Measurements from ENCODE around the gene CHAF1B. TPM values are rescaled to one million over a fixed set of nuclear protein-coding genes. Genes with fewer than 3 reads are reported as not detected.
"Not testable (repeated sequence)": the region's sequence is repeated elsewhere in the genome, so short reads cannot be mapped to it uniquely, and the experiment has no call there.

The CHAF1B gene
- polyA plus RNA-seq = 1 to 10 TPM; 2.1 to 3.2 TPM

DNA sequence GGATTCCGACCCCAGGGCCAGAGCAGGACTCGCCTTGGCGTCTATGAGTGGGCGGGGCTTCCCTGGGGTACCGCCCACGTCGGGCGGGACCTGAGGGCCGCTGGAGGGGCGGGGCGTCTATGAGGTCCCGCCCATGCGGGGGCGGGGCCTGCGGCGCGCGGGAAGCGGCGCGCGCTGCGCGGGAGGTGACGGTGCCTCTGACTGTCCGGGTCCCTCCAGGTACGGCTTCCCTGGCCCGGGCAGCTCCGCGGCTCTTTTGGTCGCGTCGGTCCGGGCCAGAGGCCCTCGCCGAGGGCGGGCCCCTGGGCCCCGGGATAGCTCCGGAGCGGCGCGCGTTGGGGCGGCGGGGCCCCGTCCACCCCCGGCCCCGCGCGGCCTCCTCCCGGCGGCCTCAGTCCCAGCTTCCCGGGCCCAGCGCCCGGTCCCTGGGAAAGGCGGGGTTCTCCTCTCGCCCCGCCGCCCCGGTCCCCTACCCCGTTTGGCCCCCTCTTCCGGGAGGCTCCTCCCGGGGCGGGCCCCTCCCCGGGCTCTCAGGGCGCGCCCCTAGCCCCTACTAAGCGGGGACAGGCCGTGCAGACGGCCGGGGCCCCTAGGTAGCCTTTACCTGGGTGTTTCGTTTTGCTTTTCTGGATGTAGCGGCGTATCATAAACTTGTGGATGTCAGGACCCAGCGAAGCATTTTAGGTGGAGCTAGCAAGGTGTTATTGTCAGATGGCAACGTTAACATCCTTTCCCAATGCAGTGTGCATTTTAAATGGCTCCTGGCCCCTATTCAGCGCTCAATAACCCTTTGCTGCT lies at the start of gene CHAF1B:
Gene CHAF1B, plus strand, starts transcription at position 160 of the 798 bp plus-strand sequence. CDS start 745 bp downstream, outside the sequence.
- WGBS, 2 donors = 1 to 2% methylated on average over 70 to 77 of the region's 77 CpGs
- Histone ChIP-seq H3K27ac (ENCODE audit: low read depth in 2 of 2, low read length in 1 of 2) (peak within 1 kb of the TSS; percentile 43 to 51), H3K4me3 (ENCODE audit: low read depth in 1 of 2, low read length in 2 of 2) (peak within 1 kb of the TSS; percentile 50 to 58), H3K4me1 (ENCODE audit: control insufficient read depth in 2 of 2, insufficient read depth in 2 of 2, low read length in 1 of 2) (no peaks in the 10 kb centered on the region), H3K36me3 (ENCODE audit: control insufficient read depth in 2 of 2, insufficient read depth in 2 of 2, low read length in 1 of 2) (no peaks in the 10 kb centered on the region), H3K27me3 (ENCODE audit: control insufficient read depth in 1 of 2, insufficient read depth in 2 of 2, low read length in 2 of 2) (no peaks in the 10 kb centered on the region), H3K9me3 (ENCODE audit: control insufficient read depth in 2 of 2, insufficient read depth in 1 of 2, low read depth in 1 of 2, low read length in 1 of 2) (no peaks in the 10 kb centered on the region)

DNA sequence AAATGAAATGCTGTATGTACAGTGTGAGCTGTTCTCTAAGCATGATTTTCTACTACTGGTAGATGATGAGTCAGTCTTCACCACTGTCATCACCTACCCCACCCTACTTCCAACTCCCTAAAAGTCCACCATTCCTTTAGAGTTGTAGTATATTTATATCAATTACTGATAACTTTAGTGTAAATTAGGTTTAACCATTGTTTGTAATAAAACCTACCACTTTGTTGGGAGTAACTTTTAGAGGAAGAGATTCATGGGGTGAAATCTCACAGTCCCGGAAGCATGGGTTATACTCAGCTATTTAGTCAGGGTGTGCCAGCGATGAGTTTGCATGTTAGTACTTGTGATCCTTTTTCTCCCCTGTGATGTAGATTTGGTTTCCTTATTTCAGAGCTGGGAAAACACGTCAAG lies 48.1 kb upstream of the CHAF1B start:
- no peaks in the 10 kb centered on the region for H3K9me3 ChIP-seq (ENCODE audit: control insufficient read depth in 2 of 2, insufficient read depth in 1 of 2, low read depth in 1 of 2, low read length in 1 of 2)
- peaks cover 4 to 10% of the 10 kb centered on the region in 2 donors for H3K36me3 ChIP-seq (ENCODE audit: control insufficient read depth in 2 of 2, insufficient read depth in 2 of 2, low read length in 1 of 2)
- no peaks in the 10 kb centered on the region for H3K4me1 ChIP-seq (ENCODE audit: control insufficient read depth in 2 of 2, insufficient read depth in 2 of 2, low read length in 1 of 2)
- H3K27ac ChIP-seq (ENCODE audit: low read depth in 2 of 2, low read length in 1 of 2) = peak overlapping the region in 1 of 2 donors; percentile 52
- H3K4me3 ChIP-seq (ENCODE audit: low read depth in 1 of 2, low read length in 2 of 2) = no peak overlapping the region
- no peaks in the 10 kb centered on the region for H3K27me3 ChIP-seq (ENCODE audit: control insufficient read depth in 1 of 2, insufficient read depth in 2 of 2, low read length in 2 of 2)
- WGBS, 2 donors = 55 to 63% methylated on average over 3 of the region's 3 CpGs

DNA sequence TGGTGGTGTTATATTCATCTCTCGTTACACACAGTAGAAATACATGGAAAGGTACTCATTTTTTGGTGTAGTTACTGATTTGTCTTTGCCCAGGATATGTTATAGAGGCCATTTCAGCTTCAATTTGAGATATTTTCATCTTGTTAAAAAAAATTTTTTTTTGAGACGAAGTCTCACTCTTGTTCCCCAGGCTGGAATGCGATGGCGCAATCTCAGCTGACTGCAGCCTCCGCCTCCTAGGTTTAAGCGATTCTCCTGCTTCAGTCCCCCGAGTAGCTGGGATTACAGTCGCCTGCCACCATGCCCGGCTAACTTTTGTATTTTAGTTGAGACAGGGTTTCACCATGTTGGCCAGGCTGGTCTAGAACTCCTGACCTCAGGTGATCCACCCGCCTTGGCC lies 46.2 kb upstream of the CHAF1B start:
- Histone ChIP-seq H3K4me1 (ENCODE audit: control insufficient read depth in 2 of 2, insufficient read depth in 2 of 2, low read length in 1 of 2) (no peaks in the 10 kb centered on the region), H3K27me3 (ENCODE audit: control insufficient read depth in 1 of 2, insufficient read depth in 2 of 2, low read length in 2 of 2) (no peaks in the 10 kb centered on the region), H3K4me3 (ENCODE audit: low read depth in 1 of 2, low read length in 2 of 2) (no peak overlapping the region), H3K27ac (ENCODE audit: low read depth in 2 of 2, low read length in 1 of 2) (no peak overlapping the region), H3K9me3 (ENCODE audit: control insufficient read depth in 2 of 2, insufficient read depth in 1 of 2, low read depth in 1 of 2, low read length in 1 of 2) (no peaks in the 10 kb centered on the region), H3K36me3 (ENCODE audit: control insufficient read depth in 2 of 2, insufficient read depth in 2 of 2, low read length in 1 of 2) (peaks cover 4 to 9% of the 10 kb centered on the region in 2 donors)
- WGBS, 2 donors = 93 to 98% methylated on average over 10 of the region's 10 CpGs

DNA sequence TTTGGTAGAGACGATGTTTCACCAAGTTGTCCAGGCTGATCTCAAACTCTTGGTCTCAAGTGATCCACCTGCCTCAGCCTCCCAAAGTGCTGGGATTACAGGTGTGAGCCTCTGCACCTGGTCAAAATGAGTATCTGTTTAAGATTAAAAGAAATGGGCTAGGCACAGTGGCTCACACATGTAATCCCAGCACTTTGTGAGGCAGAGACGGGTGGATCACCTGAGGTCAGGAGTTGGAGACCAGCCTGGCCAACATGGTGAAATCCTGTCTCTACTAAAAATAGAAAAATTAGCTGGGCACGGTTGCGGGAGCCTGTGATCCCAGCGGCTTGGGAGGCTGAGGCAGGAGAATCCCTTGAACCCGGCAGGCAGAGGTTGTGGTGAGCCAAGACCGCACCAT lies 42.6 kb upstream of the CHAF1B start:
- not testable (repeated sequence) for H3K4me1 ChIP-seq (ENCODE audit: control insufficient read depth in 2 of 2, insufficient read depth in 2 of 2, low read length in 1 of 2); H3K9me3 ChIP-seq (ENCODE audit: control insufficient read depth in 2 of 2, insufficient read depth in 1 of 2, low read depth in 1 of 2, low read length in 1 of 2); H3K27ac ChIP-seq (ENCODE audit: low read depth in 2 of 2, low read length in 1 of 2); H3K27me3 ChIP-seq (ENCODE audit: control insufficient read depth in 1 of 2, insufficient read depth in 2 of 2, low read length in 2 of 2); H3K4me3 ChIP-seq (ENCODE audit: low read depth in 1 of 2, low read length in 2 of 2)
- H3K36me3 ChIP-seq (ENCODE audit: control insufficient read depth in 2 of 2, insufficient read depth in 2 of 2, low read length in 1 of 2) = peaks cover 4 to 21% of the 10 kb centered on the region in 2 donors
- WGBS, 2 donors = 95 to 97% methylated on average over 7 of the region's 7 CpGs

DNA sequence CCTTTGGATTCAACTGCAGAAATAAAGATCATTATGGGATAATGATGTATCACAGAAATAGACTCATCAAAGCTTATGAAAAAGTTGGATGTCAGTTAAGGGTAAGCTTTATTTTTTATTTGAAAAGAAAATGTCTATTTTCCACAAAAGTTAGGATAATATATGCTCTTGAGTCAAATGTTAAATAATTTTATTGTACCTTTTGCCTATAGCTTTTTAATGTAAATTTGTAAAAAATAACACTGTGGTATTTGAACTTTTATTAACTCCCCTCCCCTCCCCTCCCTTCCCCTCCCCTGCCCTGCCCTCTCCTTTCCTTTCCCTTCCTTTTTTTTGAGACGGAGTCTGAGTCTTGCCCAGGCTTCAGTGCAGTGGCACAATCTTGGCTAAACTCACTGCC lies 40.3 kb upstream of the CHAF1B start:
- no peaks in the 10 kb centered on the region for H3K4me1 ChIP-seq (ENCODE audit: control insufficient read depth in 2 of 2, insufficient read depth in 2 of 2, low read length in 1 of 2)
- WGBS, 2 donors = 88 to 90% methylated on average over 1 of the region's 1 CpG
- no peak overlapping the region for H3K4me3 ChIP-seq (ENCODE audit: low read depth in 1 of 2, low read length in 2 of 2)
- no peaks in the 10 kb centered on the region for H3K27me3 ChIP-seq (ENCODE audit: control insufficient read depth in 1 of 2, insufficient read depth in 2 of 2, low read length in 2 of 2)
- H3K27ac ChIP-seq (ENCODE audit: low read depth in 2 of 2, low read length in 1 of 2) = no peak overlapping the region
- H3K9me3 ChIP-seq (ENCODE audit: control insufficient read depth in 2 of 2, insufficient read depth in 1 of 2, low read depth in 1 of 2, low read length in 1 of 2) = no peaks in the 10 kb centered on the region
- H3K36me3 ChIP-seq (ENCODE audit: control insufficient read depth in 2 of 2, insufficient read depth in 2 of 2, low read length in 1 of 2) = peaks cover 7 to 17% of the 10 kb centered on the region in 2 donors

DNA sequence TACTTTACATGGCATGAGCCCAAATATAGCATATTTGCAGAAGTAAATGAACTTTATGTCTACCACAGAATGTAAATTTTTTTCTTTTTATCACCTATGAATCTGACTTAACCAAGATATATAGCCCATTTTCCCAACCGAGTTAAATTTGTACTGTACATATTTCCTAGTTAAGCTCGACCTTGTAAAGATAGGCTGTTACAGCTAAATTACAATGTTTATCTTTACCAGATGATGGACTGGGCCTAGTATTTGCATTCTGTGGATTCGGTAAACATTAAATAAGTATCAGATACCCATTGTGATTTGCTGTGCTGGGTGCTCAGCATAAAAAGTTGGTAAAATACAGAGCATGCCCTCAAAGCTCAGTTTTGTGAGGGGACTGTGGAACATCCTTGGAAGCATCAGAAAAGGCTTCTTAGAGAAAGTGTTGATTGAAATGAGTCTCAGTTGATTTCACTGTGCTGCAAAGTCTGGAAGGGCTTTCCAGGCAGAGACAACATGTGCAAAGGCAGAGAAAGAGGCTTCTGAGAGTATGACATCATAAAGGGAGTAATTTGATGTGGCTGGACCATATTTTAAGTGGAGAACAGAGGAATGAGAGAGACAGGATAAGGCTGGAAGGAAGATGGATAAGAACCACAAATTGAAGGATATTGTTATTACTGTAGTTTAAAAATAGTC lies 37.8 kb upstream of the CHAF1B start:
- Histone ChIP-seq H3K27ac (ENCODE audit: low read depth in 2 of 2, low read length in 1 of 2) (no peak overlapping the region), H3K36me3 (ENCODE audit: control insufficient read depth in 2 of 2, insufficient read depth in 2 of 2, low read length in 1 of 2) (peaks cover 4 to 17% of the 10 kb centered on the region in 2 donors), H3K9me3 (ENCODE audit: control insufficient read depth in 2 of 2, insufficient read depth in 1 of 2, low read depth in 1 of 2, low read length in 1 of 2) (no peaks in the 10 kb centered on the region), H3K4me3 (ENCODE audit: low read depth in 1 of 2, low read length in 2 of 2) (no peak overlapping the region), H3K4me1 (ENCODE audit: control insufficient read depth in 2 of 2, insufficient read depth in 2 of 2, low read length in 1 of 2) (no peaks in the 10 kb centered on the region), H3K27me3 (ENCODE audit: control insufficient read depth in 1 of 2, insufficient read depth in 2 of 2, low read length in 2 of 2) (no peaks in the 10 kb centered on the region)
- WGBS, 2 donors = 65 to 83% methylated on average over 3 of the region's 3 CpGs

DNA sequence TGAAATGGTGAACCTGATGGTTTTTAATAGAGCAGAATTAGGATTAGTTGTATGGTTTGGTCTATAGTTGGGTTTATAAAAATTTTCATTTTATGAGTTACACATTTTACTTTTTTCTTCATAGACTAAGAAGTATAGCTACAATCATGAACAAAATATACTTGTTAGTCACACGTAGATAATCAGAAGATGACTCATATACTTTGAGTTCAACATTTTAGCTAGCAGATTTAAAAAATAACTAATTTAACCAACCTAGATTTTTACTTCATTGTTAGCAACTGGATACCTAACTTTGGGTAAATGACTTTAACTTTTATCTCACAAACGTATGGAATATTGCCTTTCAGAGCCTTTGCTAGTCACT lies 37.2 kb upstream of the CHAF1B start:
- WGBS, 2 donors = 81 to 83% methylated on average over 2 of the region's 2 CpGs
- Histone ChIP-seq H3K9me3 (ENCODE audit: control insufficient read depth in 2 of 2, insufficient read depth in 1 of 2, low read depth in 1 of 2, low read length in 1 of 2) (no peaks in the 10 kb centered on the region), H3K27me3 (ENCODE audit: control insufficient read depth in 1 of 2, insufficient read depth in 2 of 2, low read length in 2 of 2) (no peaks in the 10 kb centered on the region), H3K36me3 (ENCODE audit: control insufficient read depth in 2 of 2, insufficient read depth in 2 of 2, low read length in 1 of 2) (peaks cover 4 to 19% of the 10 kb centered on the region in 2 donors), H3K4me1 (ENCODE audit: control insufficient read depth in 2 of 2, insufficient read depth in 2 of 2, low read length in 1 of 2) (no peaks in the 10 kb centered on the region), H3K27ac (ENCODE audit: low read depth in 2 of 2, low read length in 1 of 2) (no peak overlapping the region), H3K4me3 (ENCODE audit: low read depth in 1 of 2, low read length in 2 of 2) (no peak overlapping the region)

DNA sequence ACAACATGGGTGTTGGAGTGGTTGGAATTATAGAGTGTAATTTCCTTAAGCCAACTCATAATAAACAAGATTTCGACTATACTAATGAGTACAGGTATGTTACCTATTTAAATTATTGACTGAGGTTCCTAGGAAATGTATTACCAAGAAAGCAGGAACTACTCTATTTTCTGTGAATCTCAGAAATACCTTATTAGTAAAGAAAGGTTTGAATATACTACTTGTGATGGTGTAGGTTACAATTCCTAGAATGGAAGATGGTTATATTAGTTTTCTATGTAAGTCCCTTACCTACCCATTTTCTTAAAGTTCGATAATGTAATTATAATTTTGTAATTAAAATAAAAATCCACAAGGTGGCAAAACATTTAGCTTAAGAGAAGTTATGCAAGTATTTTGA lies 35.9 kb upstream of the CHAF1B start:
- Histone ChIP-seq H3K4me3 (ENCODE audit: low read depth in 1 of 2, low read length in 2 of 2) (no peak overlapping the region), H3K36me3 (ENCODE audit: control insufficient read depth in 2 of 2, insufficient read depth in 2 of 2, low read length in 1 of 2) (peaks cover 4 to 19% of the 10 kb centered on the region in 2 donors), H3K27me3 (ENCODE audit: control insufficient read depth in 1 of 2, insufficient read depth in 2 of 2, low read length in 2 of 2) (no peaks in the 10 kb centered on the region), H3K27ac (ENCODE audit: low read depth in 2 of 2, low read length in 1 of 2) (no peak overlapping the region), H3K9me3 (ENCODE audit: control insufficient read depth in 2 of 2, insufficient read depth in 1 of 2, low read depth in 1 of 2, low read length in 1 of 2) (no peaks in the 10 kb centered on the region), H3K4me1 (ENCODE audit: control insufficient read depth in 2 of 2, insufficient read depth in 2 of 2, low read length in 1 of 2) (no peaks in the 10 kb centered on the region)
- WGBS, 2 donors = 96 to 99% methylated on average over 2 of the region's 2 CpGs

DNA sequence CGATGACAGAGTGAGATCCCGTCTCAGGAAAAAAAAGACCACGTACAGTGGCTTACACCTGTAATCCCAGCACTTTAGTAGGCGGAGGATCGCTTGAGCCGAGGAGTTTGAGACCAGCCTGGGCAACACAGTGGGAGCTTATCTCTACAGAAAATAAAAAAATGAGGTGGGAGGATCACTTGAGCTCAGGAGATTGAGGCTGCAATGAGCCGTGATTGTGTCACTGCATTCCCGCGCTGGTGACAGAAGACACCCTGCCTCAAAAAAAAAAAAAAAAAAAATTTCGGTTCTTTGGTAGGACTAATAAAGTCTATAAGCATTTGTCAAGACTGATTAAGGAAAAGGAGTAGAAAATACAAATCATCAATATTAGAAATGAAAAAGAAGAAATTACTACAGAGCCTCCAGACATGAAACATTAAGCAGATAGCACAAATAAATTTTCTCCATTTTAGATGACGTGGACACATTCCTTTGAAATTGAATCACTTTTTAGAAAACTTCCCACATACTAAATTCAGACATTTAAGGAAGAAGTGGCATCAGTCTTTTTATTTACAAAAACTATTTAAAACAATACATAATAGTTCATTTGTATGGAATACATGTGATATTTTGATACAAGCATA lies 34.8 kb upstream of the CHAF1B start:
- Histone ChIP-seq H3K27ac (ENCODE audit: low read depth in 2 of 2, low read length in 1 of 2) (no peak overlapping the region), H3K27me3 (ENCODE audit: control insufficient read depth in 1 of 2, insufficient read depth in 2 of 2, low read length in 2 of 2) (no peaks in the 10 kb centered on the region), H3K4me1 (ENCODE audit: control insufficient read depth in 2 of 2, insufficient read depth in 2 of 2, low read length in 1 of 2) (no peaks in the 10 kb centered on the region), H3K36me3 (ENCODE audit: control insufficient read depth in 2 of 2, insufficient read depth in 2 of 2, low read length in 1 of 2) (peaks cover 4 to 19% of the 10 kb centered on the region in 2 donors), H3K9me3 (ENCODE audit: control insufficient read depth in 2 of 2, insufficient read depth in 1 of 2, low read depth in 1 of 2, low read length in 1 of 2) (no peaks in the 10 kb centered on the region), H3K4me3 (ENCODE audit: low read depth in 1 of 2, low read length in 2 of 2) (no peak overlapping the region)
- WGBS, 2 donors = 93 to 95% methylated on average over 11 of the region's 11 CpGs
